ENCODE data around the gene VPS37C. TPM values are rescaled to one million over a fixed set of nuclear protein-coding genes. Genes with fewer than 3 reads are reported as not detected.

VPS37C gene
- total and polyA plus RNA-seq, 3 experiments from 2014 or later, result 1.3 to 10.3 (median 8.4) TPM

DNA sequence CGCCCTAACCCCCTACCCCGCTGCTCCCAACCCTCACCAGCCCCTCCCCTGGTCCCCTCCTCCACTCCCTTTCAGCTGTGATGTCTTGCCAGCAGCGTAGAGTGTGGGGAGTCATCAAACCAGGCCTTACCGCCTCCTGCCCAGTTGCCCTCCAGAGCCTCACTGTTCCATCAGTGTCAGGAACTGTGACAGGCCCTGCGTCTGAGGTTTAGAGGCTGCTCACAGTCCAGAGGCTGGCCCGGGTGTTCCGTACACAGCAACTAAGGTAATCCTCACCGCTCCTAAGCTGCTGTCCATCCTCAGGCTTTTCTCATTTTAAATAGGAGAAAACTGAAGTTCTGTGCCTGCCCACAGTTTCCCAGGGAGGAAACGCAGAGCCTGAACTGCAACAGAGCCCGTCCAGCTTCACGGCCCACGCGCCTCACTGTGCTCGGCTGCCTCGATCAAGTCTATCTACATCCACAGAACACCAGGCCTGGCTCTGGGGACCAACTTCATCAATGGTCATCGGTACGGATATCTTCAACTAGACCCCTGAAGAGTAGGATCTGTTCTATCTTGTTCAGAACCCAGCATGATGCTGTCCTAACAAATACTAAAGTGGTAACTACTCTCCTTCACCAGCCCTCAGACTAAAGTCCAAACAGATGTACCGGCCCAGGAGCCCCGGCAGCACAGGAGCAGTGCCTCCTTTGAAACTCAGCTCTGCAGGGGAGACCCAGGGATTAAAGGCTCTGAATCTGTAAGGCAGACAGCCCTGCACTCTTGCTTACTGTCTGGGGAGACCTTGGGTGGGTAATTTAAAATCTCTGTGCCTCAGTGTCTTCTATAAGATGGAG is 10.3 kb downstream of the VPS37C start:
- peak overlapping the region in 2 of 8 donors; percentile 3 to 12 for H3K27ac Mint-ChIP-seq
- H3K9me3 ChIP-seq (ENCODE audit: low read length), result peaks cover 6% of the 10 kb centered on the region
- H3K4me1 ChIP-seq (ENCODE audit: insufficient read depth, low read length), result peaks cover 6% of the 10 kb centered on the region
- H3K27ac ChIP-seq (ENCODE audit: low read depth, low read length), result no peak overlapping the region
- ChIA-PET POLR2A (no interaction called here), CTCF (interaction anchor here (1.2 to 1.6 kb wide), 2 partner anchors 13 to 20 kb away, joined by 3 to 5 read pairs; no protein-coding TSS in a partner anchor)
- no peak overlapping the region for H3K4me3 Mint-ChIP-seq
- no peak overlapping the region for H3K4me3 ChIP-seq (ENCODE audit: low read length)
- H3K27me3 Mint-ChIP-seq, result no peaks in the 10 kb centered on the region
- H3K4me1 Mint-ChIP-seq, result peaks cover 10 to 19% (median 11%) of the 10 kb centered on the region in 3 donors
- H3K9me3 Mint-ChIP-seq, result peaks cover 6 to 19% (median 14%) of the 10 kb centered on the region in 5 donors
- peaks cover 18 to 21% (median 19%) of the 10 kb centered on the region in 3 donors for H3K36me3 Mint-ChIP-seq
- DNase-seq, result no peak
- no peaks in the 10 kb centered on the region for H3K36me3 ChIP-seq (ENCODE audit: insufficient read depth, low read length)
- no peaks in the 10 kb centered on the region for H3K27me3 ChIP-seq (ENCODE audit: insufficient read depth, low read length, poor library complexity, severe bottlenecking)

DNA sequence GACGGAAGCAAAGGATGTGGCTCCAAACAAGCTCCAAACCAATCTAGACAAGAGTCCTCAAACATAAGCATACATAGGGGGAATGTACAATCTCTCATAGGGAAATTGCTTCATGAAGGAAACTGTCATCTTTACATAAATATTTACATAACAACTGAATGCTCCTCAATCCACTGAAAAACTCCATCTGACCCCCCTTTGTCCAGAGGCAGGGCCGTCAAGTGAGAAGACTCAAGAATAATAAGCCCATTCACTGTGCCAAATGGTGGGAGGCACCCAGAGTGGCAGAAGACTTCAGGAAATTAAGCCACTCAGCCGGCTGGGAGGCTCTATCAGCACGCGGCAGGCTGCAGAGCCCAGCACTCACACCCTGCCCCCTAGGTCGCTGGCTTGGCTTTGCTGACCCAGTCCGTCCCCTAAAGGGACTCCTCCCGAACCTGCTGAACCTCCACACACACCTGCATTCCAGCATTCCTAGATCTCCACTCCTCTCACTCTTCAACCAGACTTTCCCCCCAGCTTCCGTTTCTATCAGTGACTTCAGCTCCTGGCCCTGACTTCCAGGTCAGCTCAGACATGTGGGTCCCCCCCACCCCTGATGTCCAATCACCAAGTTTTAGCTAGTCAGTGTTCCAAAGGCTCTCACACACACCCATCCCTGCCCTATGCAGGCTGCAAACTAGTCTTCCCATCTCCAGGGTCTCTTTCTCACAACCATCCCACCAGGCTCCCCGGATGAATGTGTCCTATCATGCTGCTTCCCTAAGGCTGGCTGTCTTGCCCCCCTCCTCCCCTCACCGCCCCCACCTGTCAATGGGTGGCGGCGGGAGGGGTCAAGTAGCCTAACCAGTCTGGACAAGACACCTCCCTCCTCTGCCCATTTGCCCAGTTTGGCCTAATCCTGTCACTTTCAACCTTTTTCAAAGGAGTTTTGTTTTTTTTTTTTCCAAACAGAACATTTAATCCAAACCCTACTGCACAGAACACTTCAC is 11.3 kb downstream of the VPS37C start:
- Histone ChIP-seq H3K4me1 (ENCODE audit: insufficient read depth, low read length) (peaks cover 6% of the 10 kb centered on the region), H3K9me3 (ENCODE audit: low read length) (no peaks in the 10 kb centered on the region), H3K27ac (ENCODE audit: low read depth, low read length) (no peak overlapping the region), H3K36me3 (ENCODE audit: insufficient read depth, low read length) (no peaks in the 10 kb centered on the region), H3K4me3 (ENCODE audit: low read length) (no peak overlapping the region), H3K27me3 (ENCODE audit: insufficient read depth, low read length, poor library complexity, severe bottlenecking) (no peaks in the 10 kb centered on the region)
- DNase-seq, result no peak
- H3K27me3 Mint-ChIP-seq, result no peaks in the 10 kb centered on the region
- H3K27ac Mint-ChIP-seq, result peak overlapping the region in 1 of 8 donors; percentile 8
- CTCF ChIA-PET, result interaction anchor here (1.1 to 1.6 kb wide), 3 partner anchors 10 to 19 kb away, joined by 3 to 5 read pairs (median 3); no protein-coding TSS in a partner anchor
- H3K9me3 Mint-ChIP-seq, result peaks cover 6 to 10% (median 8%) of the 10 kb centered on the region in 5 donors
- POLR2A ChIA-PET, result no interaction called here
- H3K4me3 Mint-ChIP-seq, result no peak overlapping the region
- peaks cover 10 to 13% (median 11%) of the 10 kb centered on the region in 3 donors for H3K36me3 Mint-ChIP-seq
- peaks cover 12 to 22% (median 14%) of the 10 kb centered on the region in 3 donors for H3K4me1 Mint-ChIP-seq

DNA sequence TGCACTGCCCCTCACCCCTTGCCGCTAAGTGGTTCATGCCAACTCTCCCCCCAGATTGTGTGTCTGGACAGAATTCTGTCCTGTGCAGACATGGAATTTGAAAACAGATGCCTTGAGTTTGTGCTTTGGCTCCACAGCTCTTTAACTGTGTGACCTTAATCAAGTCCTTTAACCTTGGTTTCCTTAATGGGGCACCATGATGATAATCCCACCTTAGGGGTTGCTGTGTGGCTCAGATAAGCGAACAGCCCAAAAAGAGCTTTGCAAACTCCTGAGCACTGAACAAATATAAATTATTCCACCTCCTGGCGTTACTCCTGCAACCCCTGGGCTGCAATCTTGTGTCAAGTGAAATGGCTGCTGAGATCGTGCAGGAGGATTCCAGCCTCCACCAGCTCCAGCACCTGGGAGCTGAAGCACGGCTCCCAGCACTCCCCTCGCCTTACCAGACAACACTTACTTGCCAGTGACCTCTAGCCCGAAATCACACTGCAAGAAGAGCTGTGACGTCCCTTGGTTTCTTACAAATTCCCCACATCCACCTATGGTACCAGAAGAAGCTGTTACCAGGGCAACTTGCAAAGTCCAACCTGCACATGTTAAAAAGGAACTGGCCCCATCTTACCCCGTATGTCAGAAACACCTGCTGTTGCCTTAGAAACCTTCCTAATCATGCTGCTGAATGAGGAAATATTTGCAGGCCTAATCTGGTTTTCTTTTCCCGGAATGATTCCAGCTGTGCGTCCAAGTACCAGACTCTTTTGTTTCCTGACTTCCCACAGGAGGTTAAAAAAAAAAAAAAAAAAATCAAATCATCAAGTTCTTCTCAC is 13.2 kb downstream of the VPS37C start:
- H3K9me3 Mint-ChIP-seq, result no peaks in the 10 kb centered on the region
- no peaks in the 10 kb centered on the region for H3K9me3 ChIP-seq (ENCODE audit: low read length)
- CTCF ChIA-PET, result interaction anchor here (0.8 kb wide), 1 partner anchor 317 kb away, joined by 3 read pairs; no protein-coding TSS in a partner anchor
- H3K4me3 Mint-ChIP-seq, result no peak overlapping the region
- H3K4me1 Mint-ChIP-seq, result peaks cover 12 to 22% (median 14%) of the 10 kb centered on the region in 3 donors
- DNase-seq, result no peak
- H3K36me3 Mint-ChIP-seq, result peaks cover 0 to 5% (median 2%) of the 10 kb centered on the region in 3 donors
- no peak overlapping the region for H3K27ac ChIP-seq (ENCODE audit: low read depth, low read length)
- no peak overlapping the region for H3K4me3 ChIP-seq (ENCODE audit: low read length)
- POLR2A ChIA-PET, result no interaction called here
- H3K36me3 ChIP-seq (ENCODE audit: insufficient read depth, low read length), result no peaks in the 10 kb centered on the region
- H3K27me3 ChIP-seq (ENCODE audit: insufficient read depth, low read length, poor library complexity, severe bottlenecking), result no peaks in the 10 kb centered on the region
- no peaks in the 10 kb centered on the region for H3K27me3 Mint-ChIP-seq
- peaks cover 6% of the 10 kb centered on the region for H3K4me1 ChIP-seq (ENCODE audit: insufficient read depth, low read length)
- H3K27ac Mint-ChIP-seq, result peak overlapping the region in 1 of 8 donors; percentile 79

DNA sequence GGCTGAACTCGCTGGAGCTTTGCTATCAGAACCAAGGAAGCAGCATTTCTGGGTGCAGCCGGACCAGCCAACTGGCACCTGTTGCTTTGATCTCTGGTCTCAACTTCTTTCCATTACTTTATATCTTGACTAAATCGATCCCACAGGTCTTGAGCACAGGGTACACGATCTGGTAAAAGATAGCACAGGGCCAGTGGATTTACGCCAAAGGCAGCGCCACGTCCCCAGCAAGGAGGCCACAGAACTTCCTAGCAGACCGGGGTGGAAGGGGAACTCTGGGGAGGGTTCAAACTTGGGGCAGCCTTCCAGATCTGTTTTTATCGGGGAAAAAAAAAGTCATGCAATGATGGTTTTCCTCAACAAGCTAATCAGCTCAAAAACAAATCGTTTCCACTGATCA is 14.0 kb downstream of the VPS37C start:
- H3K9me3 ChIP-seq (ENCODE audit: low read length), result no peaks in the 10 kb centered on the region
- no peak overlapping the region for H3K4me3 Mint-ChIP-seq
- H3K4me3 ChIP-seq (ENCODE audit: low read length), result no peak overlapping the region
- peaks cover 0 to 5% (median 2%) of the 10 kb centered on the region in 3 donors for H3K36me3 Mint-ChIP-seq
- H3K36me3 ChIP-seq (ENCODE audit: insufficient read depth, low read length), result no peaks in the 10 kb centered on the region
- no peaks in the 10 kb centered on the region for H3K27me3 Mint-ChIP-seq
- H3K9me3 Mint-ChIP-seq, result no peaks in the 10 kb centered on the region
- peaks cover 6% of the 10 kb centered on the region for H3K4me1 ChIP-seq (ENCODE audit: insufficient read depth, low read length)
- H3K27ac ChIP-seq (ENCODE audit: low read depth, low read length), result no peak overlapping the region
- CTCF ChIA-PET, result no interaction called here
- POLR2A ChIA-PET, result no interaction called here
- H3K27me3 ChIP-seq (ENCODE audit: insufficient read depth, low read length, poor library complexity, severe bottlenecking), result no peaks in the 10 kb centered on the region
- no peak overlapping the region for H3K27ac Mint-ChIP-seq
- H3K4me1 Mint-ChIP-seq, result peaks cover 14 to 24% (median 14%) of the 10 kb centered on the region in 3 donors
- no peak for DNase-seq

DNA sequence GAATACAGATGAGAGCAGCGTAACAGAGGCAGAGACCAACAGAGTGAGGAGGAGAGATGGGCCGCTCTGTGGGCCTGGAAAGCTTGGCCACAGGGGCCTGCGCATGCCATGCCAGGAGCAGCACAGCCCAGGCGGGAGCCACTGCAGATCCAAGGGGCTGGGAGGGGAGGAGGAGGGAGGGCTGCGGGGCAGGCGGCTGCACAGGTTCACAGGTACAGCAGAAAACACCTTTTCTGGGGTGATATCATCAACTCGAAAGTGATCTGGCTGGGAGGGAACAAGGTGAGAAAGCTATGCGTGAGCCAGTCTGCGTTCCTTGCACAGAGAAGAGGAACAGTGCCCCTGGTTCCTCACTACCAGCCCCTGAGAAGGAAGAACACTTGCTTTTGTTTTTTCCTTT is 14.8 kb downstream of the VPS37C start:
- peaks cover 6% of the 10 kb centered on the region for H3K4me1 ChIP-seq (ENCODE audit: insufficient read depth, low read length)
- H3K27ac Mint-ChIP-seq, result peak overlapping the region in 4 of 8 donors; percentile 40 to 79 (median 66)
- H3K27me3 ChIP-seq (ENCODE audit: insufficient read depth, low read length, poor library complexity, severe bottlenecking), result no peaks in the 10 kb centered on the region
- ChIA-PET CTCF (interaction anchor here (1.1 kb wide), 1 partner anchor 10 kb away, joined by 3 read pairs; no protein-coding TSS in a partner anchor), POLR2A (no interaction called here)
- no peak overlapping the region for H3K4me3 ChIP-seq (ENCODE audit: low read length)
- H3K9me3 Mint-ChIP-seq, result no peaks in the 10 kb centered on the region
- no peak overlapping the region for H3K27ac ChIP-seq (ENCODE audit: low read depth, low read length)
- no peak overlapping the region for H3K4me3 Mint-ChIP-seq
- H3K36me3 ChIP-seq (ENCODE audit: insufficient read depth, low read length), result no peaks in the 10 kb centered on the region
- peaks cover 0 to 5% (median 2%) of the 10 kb centered on the region in 3 donors for H3K36me3 Mint-ChIP-seq
- no peaks in the 10 kb centered on the region for H3K27me3 Mint-ChIP-seq
- H3K9me3 ChIP-seq (ENCODE audit: low read length), result no peaks in the 10 kb centered on the region
- H3K4me1 Mint-ChIP-seq, result peaks cover 14 to 26% (median 14%) of the 10 kb centered on the region in 3 donors
- DNase-seq, result no peak

DNA sequence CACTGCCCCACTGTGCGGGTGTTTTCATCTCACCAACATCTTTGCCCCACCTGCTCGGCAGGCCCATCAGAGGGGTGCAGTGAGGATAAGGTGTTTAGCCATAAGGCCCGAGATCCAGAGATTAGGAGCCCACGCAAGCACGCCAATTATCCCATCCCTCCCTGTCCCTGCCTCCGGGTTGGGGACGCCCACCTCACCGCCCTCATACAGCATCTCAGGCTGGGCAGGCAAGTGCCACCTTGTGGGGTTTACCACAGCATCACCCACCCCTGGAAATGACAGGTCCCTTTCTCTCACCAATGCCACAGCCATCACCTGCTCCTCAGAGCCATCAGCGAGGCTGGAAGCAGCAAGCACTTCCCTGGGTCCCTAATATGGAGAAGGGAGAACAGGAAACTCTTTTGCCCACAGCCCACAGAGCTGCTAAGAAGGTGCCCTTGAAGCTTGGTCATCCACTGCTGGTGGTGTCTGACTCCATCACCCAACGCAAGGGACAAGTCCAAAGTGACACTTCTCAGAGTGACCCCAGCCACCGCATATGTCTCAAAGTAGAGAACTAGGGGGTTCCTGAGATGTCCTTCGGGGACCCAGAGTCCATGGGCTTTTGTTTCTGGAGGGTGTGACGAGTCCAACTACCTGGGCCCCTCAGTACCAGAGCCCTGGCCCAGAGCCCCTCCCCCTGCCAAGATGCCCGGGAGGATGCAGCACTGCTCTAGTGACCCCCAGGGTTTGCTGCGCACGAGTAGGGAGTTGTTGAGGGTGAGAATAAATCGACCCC is 15.8 kb downstream of the VPS37C start:
- no peaks in the 10 kb centered on the region for H3K9me3 ChIP-seq (ENCODE audit: low read length)
- H3K36me3 Mint-ChIP-seq, result peaks cover 0 to 5% (median 2%) of the 10 kb centered on the region in 3 donors
- no peaks in the 10 kb centered on the region for H3K9me3 Mint-ChIP-seq
- no peaks in the 10 kb centered on the region for H3K27me3 Mint-ChIP-seq
- no peak overlapping the region for H3K4me3 ChIP-seq (ENCODE audit: low read length)
- ChIA-PET CTCF (interaction anchor here (1.1 to 1.4 kb wide), 2 partner anchors 9 to 13 kb away, joined by 3 to 4 read pairs; no protein-coding TSS in a partner anchor), POLR2A (no interaction called here)
- peaks cover 6% of the 10 kb centered on the region for H3K4me1 ChIP-seq (ENCODE audit: insufficient read depth, low read length)
- no peak overlapping the region for H3K4me3 Mint-ChIP-seq
- H3K4me1 Mint-ChIP-seq, result peaks cover 14 to 26% (median 14%) of the 10 kb centered on the region in 3 donors
- H3K27me3 ChIP-seq (ENCODE audit: insufficient read depth, low read length, poor library complexity, severe bottlenecking), result no peaks in the 10 kb centered on the region
- H3K27ac Mint-ChIP-seq, result peak overlapping the region in 1 of 8 donors; percentile 31
- no peak for DNase-seq
- H3K36me3 ChIP-seq (ENCODE audit: insufficient read depth, low read length), result no peaks in the 10 kb centered on the region
- H3K27ac ChIP-seq (ENCODE audit: low read depth, low read length), result no peak overlapping the region
